Muscle of back (tissue), 3 donors: ENCODE results near the gene LOC101059915.

Source experiments
- DNase-seq, 3 donors: peaks; one replicate each; pipeline versions ENCODE4 v3.0.0 to v3.0.0-alpha.2; 2013

LOC101059915 gene

DNA sequence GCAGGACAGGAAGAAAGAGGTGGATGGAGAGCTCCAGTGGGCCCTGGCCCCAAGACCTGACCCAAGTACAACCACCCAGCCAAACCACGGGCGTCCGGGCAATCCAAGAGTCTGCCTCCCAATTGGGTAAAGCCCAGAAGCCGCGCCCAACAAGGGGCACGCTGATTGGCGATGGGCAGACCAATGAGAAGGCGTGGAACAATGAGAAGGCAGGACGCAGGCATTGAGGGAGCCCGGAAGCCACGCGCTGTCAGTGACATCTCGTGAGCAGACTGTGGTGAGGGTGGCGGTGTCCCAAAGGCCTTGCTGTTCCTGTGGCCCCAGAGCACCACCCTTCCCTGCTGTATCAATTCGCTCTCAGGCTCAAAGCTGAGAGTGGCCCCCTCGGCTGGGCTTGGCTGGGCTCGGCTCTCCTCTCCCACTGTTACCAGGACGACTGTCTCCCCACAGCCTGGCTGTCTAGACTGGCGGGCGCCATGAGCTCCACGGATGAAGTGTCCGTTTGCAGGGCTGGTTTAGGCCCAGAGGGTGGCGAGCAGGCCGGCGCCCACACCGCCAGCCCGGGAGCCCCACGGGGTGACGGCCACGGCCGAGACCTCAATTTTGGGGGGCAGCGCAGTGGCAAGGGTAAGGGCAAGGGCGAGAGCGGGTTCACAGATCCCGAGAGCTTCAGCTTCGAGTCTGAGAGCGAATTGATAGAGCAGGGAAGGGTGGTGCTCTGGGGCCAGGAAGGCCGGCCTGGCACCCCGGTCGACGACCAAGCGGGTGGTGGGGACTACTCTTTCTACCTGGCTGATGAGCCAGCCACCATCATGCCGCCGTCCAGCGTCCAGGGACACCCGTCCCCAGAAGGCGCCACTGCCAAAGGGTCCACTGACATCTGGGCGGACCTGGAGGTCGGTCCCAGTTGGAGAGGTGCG is at the start of gene LOC101059915:
LOC101059915 (plus strand) TSS at position 219 of the 920 bp plus-strand sequence.
- no peak for DNase-seq

DNA sequence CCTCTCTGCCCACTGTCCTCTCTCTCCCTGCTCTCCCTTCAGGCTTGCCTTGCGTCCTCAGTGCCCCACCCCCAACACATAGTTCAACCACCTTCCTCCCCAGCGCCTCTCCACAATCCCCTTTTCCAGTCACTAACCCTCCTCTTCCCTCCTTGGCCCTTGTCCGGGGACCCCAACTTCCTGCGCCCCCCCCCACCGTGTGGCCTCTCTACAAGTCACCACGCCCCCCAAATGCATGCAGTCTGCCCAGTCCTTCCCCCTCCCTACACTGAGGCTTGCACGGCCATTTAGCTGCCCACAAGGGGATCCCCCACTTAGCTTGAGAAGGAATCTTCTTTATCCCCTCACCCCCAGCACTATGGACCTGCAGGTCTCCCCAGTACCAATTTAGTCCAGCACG is 49.6 kb upstream of the LOC101059915 start:
- no peak for DNase-seq

DNA sequence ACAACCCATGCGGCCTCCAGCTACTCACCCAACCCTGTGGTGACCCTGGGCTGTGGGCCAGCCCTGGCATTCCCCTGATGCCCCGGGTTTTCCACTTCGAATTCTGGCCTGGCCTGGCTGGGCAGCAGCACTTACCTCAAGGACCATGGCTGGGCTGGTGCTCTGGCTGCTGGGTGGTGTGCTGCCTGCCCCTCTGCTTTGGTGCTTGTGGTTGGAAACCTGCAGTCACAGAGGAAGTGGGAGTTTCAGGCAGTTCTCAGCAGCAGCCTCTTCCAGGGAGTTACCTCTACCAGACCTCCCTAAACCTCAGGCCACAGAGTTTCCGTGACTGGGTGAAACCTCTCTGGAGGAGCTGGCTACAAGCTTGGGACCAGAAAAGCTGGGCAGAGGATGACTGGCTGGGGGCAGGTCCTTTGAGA is 49.0 kb upstream of the LOC101059915 start, which contains the start of gene CXCR3:
CXCR3 (minus strand) TSS at position 209 of the 419 bp plus-strand sequence; CDS start at position 147, 62 bp downstream.
- DNase-seq, result no peak

DNA sequence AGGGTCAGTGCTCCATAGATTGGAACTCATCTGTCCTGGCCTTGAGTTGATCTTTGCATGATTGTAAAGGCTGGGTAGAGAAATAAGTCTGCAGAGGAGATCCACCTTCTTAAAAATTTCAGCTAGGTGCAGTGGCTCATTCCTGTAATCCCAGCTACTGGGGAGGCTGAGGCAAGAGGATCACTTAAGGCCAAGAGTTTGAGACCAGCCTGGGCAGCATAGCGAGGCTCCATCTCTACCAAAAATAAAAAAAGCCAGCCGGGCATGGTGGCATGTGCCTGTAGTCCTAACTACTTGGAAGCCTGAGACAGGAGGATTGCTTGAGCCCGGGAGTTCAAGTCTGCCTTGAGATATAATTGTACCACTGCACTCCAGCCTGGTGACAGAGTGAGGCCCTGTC is 48.6 kb upstream of the LOC101059915 start:
- DNase-seq, result no peak

DNA sequence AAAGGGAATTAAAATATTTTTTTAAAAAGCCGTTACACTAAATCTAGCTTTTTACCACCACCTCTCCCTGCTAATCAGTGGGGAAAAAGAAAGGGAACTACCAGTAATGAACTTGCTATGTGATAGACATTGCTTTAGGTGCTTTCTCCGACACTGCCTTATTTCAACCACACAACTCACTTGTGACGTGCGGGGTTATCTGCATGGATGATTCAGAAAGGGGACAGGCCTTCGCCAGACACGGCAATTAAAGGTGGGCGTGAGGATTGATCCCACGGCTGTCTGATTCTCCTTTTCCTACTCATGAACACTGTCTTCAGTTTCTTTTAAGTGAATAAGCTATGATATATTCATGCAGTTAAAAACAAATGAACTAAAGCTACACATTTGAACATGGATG is 48.2 kb upstream of the LOC101059915 start:
- no peak for DNase-seq

DNA sequence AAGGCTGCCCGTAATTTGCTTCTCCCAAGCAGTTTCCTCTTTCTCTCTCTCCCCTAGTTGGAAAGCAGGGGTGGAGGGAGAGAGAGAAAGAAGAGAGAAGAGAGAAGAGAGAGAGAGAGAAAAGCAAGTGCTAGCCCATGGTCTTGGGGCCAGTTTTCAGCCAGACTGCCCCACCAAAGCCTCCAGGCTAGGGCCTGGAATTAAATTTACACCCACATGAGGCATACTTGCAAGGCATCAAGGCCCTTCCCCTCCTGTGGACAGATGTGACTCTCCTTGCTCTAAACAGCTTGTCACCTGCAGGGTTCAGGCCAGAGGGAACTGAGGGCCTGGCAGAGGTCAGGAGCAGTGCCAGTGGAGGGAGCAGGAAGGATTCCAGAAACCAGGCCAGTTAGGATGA is 47.4 kb upstream of the LOC101059915 start:
- no peak for DNase-seq

DNA sequence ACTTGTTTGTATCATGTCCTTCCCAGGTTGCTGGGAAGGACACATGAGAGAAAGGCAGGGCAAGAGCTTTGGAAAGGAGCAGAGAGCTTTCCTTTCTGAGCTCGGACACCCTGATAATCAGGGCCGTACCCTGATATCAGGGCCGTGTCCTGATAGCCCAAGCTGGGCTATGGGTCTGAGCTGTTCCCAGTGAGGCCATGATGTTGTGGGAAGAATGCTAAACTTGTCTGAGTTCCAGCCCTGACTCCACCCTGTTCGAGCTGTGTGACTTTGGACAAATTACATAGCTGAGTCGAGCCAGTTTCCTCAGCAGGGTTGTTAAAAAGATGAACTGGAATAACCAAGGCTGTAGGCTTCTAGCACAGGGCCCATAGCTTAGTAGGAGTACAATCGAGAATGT is 45.7 kb upstream of the LOC101059915 start:
- DNase-seq, result peak in 1 of 3 donors; percentile 71

DNA sequence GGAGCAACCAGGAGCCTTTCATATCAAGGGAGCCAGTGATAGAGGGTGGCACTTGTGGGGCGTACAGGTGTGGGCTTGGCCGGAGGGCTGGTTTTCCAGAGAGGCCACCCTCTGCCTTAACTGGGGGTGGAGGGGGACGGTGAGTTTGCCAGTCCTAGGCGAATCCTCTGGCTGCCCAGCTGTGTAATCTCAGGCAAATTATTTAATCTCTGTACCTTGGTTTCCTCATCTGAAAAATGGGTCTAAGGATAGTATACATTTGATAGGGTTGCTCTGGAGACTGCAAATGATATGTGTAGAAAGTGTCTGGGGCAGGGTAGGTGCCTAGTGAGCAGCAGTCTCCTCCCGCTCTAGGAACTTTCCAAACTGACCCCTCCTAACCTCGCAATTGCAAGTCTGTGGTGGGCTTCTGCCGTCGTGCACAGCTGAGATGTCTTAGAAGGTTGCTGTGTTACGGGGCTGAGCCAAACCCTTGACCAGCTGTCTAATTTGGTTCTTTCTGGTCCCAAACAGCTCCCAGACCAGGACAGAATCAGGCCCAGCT is 45.2 kb upstream of the LOC101059915 start:
- DNase-seq, result no peak

DNA sequence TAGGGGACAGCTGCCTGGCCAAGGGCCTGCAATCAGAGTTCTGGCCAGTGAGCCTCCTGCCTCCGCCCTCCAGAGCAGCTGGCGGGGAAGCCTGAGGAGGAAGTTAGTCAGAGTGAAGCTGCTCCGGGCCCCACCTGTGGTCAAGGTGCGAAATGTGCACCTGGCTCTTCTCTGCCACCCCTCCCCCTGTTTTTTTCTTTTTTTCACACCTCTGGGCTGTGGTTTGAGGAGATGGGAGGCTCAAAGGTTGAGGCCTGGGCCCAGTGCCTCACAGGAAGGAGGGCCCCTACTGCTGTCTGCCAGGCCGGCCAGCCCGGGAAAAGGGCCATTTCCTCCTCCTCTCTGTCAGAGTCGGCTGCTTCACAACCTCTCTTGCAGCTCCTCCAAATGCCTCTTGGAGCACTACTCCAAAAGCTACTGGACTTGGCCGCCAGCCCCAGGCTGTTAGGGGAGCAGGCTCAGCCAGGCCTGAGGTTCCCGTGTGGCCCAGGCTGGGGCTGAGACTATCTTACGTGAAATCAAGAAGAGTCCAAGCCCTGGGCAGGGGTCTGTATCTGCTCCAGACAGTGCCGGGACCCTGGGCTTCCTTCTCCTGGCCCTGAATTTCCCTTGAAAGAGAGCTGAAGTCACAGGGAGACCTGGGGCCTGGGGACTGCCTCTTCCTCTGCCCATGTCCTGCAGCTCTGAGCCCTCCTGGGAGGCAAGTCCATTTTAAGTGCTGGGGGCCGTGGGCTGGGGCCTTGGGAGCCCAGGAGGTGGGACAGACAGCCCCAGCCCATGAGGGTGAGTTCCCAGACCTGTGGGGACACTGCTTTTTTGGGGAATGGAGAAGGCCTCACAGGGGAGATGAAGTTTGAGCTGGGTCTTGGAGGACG is 44.5 kb upstream of the LOC101059915 start:
- peak; percentile 42 to 92 (median 81) for DNase-seq

DNA sequence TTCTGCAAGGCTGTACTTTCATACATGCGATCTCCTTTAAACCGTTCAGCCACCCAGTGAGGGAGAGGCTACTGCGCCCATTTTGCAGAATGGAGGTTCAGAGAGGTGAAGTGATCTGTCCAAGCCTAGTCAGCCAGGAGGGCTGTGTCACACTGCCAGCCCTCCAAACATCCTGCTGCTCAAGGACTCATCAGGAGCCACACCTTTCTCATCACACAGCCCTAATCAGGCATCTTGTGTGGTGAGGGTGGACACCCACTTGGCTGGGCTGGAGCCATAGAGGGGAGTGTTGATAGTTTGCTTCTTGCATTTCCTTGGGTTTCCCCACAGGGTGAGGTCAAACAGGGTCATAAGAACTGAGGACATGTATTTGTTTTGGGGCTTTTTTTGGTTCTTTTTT is 43.6 kb upstream of the LOC101059915 start:
- no peak for DNase-seq

DNA sequence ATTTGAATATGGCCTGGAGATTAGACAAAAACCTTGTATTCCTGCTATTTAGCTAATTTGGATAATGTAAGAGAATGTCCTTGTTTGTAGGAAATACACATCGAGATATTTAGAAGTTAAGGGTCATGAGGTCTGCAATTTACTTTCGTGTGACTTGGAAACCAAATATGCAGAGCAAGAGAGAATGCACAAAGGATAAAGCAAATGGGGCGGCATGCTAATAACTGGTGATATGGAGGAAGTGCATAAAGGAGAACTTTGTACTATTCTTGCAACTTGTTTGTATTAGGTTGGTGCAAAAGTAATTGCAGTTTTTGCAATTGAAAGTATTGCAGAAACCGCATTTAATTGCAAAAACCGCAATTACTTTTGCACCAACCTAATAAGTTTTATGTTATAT is 41.9 kb upstream of the LOC101059915 start:
- DNase-seq, result no peak

DNA sequence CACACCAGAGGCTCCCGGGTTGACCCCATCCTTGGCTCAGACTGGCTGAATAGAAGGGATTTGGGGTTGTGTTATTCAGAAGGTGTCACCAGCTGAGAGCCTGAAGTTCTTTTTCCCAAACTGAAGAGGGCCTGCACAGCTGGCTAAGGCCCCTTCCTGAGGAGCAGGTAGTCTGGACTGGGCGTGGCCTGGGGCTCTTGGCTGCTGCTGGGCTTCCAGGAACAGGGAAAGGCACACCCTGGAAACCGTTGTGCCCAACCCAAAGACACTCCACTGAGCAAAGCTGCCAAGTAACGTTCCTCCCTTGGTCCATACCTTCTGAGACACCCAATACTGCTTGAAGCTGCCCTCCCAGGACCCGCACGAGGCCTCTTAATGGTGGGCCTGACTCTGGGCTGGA is 40.8 kb upstream of the LOC101059915 start:
- no peak for DNase-seq

DNA sequence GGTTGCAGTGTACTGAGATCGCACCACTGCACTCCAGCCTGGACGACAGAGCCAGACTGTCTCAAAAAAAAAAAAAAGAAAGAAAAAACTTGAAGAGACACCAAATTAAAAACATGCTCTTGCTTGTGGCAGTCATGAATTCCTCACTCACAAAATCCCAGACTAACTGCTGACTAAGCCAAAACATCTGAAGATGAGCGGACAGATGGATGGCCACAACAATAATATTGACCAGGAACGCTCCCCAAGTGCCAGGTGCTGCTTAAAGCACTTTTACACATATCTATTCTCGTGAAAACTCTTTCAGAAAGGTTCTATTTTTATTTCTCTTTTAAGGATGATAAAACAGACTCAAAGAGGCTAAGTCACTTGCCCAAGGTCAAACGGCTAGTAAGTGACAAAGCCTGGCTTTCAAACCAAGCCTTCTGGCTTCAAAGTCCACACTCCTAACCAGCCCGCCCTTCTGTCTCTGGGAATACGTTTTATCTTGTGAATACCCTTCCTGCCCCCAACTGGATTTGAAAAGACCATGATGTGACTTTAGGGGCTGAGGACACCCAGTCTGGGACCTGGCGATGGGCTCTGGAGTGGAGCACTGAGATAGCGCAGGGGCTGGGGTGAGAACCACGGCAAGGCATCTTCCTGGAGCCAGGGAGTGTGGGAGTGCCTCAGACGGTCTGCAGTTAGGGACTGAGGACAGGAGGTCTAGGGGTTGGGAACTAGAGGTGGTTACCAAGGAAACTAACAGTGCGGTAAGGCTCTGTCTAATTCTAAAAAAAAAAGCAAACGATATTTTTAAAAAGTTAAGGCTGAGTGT is 39.5 kb upstream of the LOC101059915 start:
- no peak for DNase-seq

DNA sequence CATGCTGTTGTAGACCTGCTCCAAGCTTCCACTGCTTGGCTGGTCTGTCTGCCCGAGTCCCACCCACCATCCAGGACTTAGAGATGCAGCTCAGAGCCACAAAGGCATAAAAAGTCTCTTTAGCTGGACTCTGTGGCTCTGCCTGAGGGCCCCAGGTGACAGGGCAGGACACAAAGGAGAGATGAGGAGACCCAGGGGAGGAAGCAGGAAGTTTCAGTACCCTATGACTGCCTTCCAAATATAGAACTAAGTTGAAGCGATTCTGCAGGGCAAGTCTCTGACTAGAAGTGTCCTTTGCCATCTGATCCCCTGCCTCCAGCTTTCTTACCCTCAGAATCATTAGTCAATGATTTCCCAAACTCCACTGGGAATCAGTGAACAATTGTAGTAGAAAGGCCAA is 37.9 kb upstream of the LOC101059915 start:
- no peak for DNase-seq

DNA sequence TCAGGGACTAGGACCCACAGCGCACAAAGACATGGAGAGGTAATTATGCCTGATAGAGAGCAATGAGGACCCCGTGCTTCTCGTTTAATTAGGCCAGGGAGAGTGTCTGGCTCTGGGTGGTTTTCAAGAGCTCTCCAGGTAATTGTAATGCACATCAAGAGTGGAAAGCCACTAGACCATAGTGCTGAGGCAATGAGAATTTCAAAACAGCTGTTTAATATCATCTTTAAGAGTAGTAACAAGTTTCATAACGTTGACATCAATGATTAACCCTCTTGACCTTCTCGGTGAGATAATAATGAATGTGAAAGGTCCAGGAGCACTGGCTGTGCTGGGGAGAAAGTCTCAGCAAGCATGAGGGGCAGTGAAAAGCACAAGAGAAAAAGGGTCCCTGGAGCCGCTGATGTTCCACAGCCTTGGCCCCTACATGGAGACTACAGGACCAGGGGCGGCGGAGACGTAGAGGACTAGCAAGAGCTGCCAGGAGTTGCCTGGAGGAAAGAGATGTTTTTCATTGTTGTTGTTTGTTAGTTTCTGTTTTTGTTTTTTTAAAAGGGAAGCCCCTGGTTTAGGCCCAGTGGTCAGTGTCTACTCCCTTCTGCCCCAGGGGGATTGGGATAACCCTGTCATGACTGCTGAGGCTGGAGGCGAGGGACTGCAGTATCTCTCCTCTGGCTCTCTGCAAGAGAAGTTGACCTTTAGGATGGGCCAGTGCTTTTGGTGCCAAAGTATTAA is 34.3 kb upstream of the LOC101059915 start:
- DNase-seq, result no peak

DNA sequence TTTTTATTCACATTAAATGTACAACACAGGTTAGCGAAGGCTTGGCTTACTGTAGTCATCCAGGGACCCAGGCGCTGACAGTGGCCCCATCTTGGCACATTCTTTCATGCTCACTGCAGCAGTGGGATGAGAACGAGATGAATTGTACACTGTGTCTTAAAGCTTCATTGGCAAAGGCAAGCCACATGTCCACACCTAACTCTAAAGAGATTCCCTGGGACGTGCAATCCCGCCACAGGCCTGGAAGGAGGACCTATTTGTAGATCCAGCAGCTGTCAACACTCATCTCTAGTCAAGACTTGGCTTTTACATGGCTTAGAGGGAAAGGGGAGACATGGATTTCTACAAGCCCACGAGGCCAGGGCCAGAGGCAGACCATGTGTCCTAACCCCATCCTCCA is 33.0 kb upstream of the LOC101059915 start:
- DNase-seq, result peak; percentile 29 to 70 (median 36)

DNA sequence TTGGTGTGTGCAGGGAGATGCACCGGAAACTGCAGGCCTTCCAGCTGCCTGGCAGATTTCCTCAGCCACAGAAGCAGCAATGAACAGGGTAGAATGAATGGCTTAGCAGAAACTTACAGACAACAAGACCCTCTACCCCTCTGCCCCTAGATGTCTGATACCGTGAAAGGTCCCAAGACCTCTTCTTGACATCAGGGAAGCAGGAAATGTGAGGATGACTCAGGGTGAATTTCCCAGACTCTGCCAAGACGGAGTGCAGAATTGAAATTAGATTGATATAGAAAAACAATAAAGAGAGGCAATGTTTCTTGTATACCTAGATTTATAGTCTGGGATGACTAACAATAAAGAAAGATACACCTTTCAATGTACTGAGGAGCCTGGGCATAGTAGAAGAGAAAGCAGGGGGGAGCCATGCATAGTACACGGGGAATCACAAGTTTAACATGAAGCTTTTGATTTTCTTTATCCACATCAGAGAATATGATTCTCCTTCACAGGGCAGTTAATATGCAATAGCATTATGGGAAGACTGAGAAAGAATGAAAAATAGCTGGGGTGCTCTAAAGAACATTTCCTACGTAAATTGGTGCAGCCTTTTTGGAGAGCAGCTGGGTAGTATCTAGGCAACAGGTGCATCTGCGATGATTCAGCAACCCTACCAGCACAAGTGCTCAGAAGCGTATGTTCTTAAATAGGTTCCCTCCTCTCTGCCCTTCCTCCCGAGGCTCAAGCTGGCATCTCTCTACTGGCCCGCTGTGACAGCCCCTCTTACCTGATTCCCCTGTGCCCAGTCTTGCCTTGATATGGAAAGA is 30.7 kb upstream of the LOC101059915 start:
- no peak for DNase-seq

DNA sequence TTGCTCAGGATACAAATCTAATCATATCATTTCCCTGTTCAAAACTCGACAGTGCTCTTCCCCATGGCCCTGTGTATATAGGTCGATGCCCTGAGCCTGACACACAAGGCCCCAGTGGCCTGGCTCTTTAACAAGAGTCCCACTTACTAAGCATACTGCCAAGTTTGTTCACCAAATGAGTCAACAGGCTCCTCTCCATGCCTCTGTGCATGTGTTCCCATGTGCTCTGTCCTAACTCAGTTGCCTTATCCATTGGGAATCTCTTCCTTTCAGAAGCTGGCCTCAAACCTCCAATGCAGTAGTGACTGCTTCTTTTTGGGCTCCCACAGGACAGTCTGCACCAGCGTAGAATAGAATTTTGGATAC is 30.1 kb upstream of the LOC101059915 start:
- DNase-seq, result no peak

DNA sequence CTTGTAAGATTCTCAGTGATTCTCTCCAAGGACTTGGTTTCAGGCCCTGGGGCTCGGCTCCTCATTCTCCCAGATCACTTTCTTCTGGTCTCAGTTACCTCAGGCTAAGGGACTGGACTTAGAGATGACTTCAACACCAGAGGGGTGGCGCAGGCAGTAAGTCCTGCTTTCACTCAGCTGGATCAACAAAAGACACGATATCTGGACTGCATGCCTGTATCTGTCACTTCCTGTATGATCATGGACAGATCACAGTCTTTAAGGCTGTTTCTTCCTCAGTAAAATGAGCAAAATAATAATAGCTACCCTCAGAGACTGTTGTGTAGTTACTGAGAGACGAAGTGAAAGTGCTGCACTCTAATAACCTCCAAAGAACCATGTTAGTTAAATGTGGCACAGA is 29.5 kb upstream of the LOC101059915 start:
- DNase-seq, result no peak

DNA sequence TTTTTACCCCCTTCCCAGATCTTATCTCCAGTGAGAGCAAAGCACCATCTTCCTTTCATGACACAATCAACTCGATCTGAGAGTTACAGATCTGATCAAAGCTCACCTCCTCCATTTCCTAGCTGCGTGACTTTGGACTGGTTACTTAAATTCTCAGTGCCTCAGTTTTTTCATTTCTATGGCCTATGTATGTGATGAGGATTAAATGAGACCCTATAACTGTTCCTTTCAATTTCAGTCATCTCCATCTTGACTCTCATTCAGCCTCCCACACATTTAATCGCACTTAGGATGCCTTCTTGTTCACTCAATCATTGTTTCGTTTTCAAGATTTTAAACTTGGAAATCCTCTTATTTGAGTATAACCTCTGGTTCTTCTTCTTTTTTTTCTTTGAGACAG is 28.9 kb upstream of the LOC101059915 start:
- DNase-seq, result no peak
